CD4-positive, alpha-beta T cell treated with Interleukin-15 for 4 hours (primary cell): ENCODE results near the gene TECPR1.

ENCODE experiments used
- DNase-seq: peaks from one replicate; pipeline ENCODE4 v3.0.0-alpha.2; 2020; ENCODE audit warnings: low spot score

TECPR1 gene, protein sequence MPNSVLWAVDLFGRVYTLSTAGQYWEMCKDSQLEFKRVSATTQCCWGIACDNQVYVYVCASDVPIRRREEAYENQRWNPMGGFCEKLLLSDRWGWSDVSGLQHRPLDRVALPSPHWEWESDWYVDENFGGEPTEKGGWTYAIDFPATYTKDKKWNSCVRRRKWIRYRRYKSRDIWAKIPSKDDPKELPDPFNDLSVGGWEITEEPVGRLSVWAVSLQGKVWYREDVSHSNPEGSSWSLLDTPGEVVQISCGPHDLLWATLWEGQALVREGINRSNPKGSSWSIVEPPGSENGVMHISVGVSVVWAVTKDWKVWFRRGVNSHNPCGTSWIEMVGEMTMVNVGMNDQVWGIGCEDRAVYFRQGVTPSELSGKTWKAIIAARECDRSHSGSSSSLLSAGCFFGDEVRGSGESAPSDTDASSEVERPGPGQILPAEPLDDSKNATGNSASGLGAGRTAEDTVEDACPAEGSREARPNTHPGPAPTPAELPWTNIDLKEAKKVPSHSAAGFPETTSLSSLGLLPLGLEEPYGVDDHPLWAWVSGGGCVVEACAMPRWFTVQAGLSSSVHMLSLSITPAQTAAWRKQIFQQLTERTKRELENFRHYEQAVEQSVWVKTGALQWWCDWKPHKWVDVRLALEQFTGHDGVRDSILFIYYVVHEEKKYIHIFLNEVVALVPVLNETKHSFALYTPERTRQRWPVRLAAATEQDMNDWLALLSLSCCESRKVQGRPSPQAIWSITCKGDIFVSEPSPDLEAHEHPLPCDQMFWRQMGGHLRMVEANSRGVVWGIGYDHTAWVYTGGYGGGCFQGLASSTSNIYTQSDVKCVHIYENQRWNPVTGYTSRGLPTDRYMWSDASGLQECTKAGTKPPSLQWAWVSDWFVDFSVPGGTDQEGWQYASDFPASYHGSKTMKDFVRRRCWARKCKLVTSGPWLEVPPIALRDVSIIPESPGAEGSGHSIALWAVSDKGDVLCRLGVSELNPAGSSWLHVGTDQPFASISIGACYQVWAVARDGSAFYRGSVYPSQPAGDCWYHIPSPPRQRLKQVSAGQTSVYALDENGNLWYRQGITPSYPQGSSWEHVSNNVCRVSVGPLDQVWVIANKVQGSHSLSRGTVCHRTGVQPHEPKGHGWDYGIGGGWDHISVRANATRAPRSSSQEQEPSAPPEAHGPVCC

DNA sequence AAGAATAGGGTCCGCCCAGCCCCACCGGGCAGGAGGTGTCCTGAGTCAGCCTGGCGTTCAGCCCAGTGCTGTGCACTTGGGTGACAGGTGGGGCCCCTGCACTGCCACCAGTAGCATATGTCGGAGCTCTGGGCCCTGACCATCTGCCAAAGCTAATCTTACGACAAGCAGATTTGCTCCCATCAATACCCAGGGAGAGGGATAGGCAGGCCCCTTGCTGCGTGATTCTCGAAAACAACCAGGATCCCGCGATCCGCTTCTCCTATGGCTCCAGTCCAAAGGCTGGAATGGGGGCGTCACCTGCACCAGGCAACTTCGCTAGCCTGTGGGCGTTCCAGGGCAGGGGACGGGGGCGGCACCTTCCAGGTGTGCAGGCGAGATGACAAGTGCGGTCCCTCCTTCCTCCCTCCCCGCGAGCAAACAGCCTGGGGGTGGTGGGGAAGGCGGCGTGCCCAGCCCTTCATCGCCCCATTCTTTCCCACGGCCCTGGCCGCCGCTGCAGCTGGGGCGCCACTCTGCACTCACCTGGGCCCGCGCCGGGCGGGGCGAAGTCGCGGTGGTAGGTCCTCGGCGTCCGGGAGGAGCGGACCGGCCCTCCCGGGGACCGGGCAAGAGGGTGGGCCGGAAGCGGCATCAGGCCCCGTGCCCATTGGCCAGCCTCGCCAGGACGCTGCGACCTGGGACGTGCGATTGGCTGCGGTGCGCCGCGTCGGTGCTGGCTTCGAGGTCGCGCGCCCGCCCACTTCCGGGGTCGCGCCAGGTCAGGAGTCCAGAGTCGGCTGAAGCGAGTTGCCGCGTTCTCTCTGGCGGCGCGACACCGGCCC is at the start of gene TECPR1:
TSS of gene TECPR1 (minus strand) at position 632 of the 824 bp plus-strand sequence. CDS start 6,086 bp downstream, outside the sequence.
- DNase-seq: peak; percentile 83

DNA sequence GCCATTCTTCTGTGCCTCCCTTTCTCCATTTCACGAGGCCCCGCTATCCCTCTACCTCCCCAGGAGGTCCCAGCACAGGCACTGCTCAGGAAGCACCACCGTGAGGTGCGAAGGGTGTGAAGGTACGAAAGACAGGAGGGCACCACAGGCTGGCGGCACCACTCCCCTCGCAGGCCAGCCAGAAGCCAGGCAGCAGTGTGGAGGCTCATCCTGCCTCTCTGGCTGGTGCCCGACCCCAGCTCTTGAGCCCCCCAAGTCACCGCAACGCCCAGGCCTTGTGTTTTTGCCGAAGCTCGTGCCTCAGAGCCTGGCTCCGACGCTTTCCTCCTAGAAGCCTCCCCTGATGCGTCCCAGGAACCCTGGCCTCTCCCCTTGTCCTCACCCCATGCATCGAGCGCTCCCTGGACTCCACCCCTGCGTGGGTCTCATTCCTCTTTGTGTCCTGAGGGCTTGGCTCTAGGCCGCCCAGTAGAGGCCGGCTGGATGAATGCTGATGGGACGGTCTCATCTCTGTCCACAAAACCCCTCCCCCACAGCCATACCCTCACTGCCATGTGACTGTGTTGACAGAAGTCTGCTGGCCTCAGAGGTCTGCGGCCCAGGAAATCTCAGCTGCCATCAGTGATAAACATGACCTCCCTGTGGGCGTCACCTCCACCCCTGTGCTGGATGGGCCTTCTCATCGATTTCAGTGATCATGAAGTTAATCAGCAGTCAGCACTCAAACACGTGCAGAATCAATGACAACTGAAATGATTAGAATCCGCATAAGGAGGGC is 48.8 kb upstream of the TECPR1 start:
- no peak for DNase-seq

DNA sequence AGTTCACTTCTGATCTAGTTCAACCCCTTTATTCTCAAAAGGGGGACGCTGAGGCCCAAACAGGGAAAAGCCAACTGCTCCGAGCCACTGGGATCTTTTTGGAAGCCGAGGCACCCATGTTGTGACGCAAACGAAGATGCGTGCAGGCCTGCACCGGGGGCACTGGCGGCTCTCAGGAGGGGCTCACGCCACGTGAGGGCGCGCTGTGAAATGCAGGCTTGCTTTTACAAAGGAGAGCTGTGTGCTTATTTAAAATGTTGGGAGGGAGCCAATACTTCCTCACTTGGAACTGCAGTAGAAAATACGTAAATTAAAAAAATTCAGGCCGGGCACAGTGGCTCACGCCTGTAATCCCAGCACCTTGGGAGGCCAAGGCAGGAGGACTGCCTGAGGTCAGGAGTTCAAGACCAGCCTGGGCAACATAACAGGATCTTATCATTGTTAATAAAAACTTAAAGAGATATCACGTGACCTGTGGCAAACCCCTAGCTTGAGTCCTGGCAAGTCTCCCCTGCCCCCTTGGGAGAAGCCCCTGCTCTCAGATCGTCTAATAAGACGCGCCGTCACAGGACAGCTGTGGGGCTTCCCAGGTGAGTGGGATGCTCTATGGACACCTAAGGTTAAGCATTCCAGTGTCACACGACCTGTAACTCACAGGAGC is 45.7 kb upstream of the TECPR1 start:
- no peak for DNase-seq

DNA sequence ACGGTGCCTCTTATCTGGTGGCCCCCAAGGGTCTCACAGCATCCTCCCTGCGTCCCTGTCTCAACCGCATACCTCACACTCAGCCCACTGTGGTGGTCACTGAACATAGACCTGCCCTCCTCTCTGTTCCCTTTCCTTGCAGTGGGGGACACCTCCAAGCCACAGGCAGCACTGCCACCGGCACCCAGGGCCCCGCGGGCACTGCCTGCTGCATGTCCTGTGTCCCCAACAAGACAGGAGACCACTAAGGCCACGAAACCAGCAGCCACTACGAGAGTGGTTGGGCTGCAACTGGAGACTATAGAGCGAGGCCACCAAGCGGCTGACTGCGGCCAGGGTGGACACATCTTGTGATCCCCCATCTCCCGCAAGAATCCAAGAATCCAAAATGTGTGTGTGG is 44.8 kb upstream of the TECPR1 start:
- DNase-seq: no peak

DNA sequence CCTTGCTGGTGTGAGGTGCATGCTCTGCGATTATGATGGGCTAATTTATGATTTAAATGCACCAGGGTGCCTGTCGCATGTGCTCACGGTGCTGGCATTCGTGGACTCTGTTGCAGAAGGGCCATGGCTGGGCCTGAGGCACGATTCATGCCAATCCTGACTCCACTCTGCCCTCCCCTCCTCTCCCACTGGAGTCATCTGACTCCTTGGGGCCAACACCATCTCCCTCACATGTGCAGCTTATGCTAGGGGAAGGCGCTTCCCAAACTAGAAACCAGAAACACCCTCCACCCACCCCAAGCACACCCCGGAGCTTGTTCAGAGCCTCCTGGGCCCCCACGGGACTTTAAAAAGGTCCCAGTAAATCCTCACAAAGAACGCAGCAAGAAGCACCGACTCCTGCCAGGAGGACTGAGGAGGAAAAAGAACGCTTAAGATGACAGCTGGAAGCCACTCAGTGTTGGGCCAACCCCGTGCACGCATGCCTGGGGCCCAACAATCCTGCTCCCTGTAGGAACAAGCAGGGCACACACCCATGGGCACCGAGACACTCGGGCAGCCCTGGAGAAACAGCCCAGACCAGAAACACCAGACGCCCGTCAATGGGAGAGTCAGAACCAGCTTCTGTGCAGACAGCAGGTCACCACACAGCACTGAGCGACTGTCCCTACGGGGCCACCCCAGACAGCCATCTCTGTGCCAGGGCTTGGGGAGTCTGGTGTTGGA is 43.6 kb upstream of the TECPR1 start:
- no peak for DNase-seq

DNA sequence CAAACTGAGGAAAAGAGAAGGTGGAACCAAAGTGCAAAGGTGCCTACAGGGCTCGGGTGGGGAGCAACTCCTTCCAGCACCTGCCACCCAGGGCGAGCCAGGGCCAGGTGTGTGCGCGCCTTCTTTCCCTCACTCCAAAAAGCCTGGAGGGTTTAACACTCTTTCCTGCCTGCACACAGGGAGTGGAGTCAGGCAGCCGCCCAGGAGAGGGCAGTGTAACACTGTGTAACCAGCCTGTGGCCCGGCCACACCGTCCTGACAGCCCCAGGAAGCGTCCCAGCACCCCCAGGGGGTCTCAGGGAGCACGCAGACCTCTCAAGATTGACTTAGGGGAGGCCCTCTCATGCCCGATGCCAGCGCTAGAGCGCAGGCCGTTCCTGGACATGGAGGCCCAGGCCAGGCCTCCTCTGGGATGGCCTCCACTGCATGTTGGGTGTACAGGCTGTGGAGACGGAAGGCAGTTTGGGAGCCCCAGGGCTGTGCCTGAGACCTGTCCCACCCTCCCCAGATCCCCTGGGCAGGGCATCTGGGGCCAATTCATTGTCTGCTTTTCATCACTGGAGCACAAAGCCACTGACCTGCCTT is 42.9 kb upstream of the TECPR1 start:
- no peak for DNase-seq

DNA sequence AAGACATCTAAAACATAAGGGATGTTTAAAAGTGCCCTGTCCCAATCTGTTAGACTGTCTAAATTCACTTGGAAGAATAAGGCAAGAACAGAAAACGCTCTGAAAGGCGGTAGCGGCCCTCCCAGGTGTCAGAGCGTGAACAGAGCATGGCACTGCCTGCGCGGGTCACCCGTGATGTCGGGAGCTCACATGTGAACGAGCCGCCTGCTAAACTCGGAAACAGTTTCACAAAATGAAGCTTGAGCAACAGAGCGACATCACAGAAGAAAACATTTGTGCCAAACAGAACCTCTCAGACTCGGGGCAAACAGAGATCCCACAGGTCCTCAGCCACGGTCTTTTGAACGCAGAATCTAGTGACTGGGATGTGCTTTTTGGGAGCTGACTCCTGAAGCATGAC is 42.3 kb upstream of the TECPR1 start:
- DNase-seq: no peak

DNA sequence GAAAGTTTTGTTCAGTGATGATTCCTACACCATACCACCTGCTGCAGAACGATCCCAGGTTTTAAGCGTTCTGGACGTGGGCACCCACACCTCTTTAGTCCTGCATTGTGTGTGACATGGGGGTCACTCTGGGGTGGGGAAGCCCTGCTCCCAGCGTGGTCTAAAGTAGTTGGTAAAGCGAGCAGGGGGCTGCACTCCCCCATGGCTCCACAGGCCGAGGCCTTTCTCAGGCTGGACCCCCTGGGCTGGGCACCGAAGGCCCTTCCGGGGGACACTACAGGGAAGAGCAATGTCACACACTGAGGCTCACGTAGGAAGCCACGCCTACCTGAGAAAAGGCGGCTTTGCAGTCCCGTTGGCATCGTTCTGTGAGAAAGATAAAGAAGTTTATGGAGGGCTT is 41.7 kb upstream of the TECPR1 start:
- no peak for DNase-seq

DNA sequence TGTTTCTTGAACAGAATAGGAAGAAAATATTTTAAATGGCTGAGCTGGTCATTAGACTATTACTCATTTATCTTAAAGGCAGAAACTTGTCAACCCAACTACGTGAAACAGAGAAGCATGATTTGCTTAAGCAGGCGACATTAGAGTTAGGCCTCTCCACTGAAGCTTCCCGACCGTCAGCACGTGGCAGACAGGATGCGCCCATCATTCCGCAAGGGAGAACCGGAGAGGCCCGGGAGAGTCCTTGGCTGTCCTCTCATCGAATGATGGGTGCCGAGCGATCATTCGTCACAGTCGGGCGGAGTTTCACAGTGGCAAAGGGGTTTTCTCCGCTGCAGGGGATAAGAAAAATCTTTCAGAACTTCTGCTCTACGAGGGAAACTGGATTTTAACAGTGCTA is 41.2 kb upstream of the TECPR1 start:
- no peak for DNase-seq

DNA sequence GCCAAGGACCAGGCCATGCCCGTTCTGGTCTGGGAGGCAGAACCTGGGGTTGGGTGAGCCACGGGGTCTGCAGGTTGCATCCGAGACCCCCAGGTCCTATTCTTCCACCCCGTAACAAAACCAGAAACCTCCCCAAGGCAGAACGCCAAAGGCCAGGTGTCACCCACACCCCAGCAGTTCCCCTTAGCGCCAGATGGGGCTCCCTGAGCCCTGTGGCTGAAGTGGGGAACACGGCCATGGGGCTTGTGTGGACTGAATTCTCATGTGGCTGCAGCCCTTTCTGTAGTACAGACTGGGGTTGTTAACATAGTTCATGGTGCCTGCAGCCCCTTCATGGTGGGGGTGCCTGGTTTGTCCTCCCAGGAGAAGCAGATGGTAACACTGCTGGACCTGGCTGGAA is 39.7 kb upstream of the TECPR1 start:
- DNase-seq: no peak

DNA sequence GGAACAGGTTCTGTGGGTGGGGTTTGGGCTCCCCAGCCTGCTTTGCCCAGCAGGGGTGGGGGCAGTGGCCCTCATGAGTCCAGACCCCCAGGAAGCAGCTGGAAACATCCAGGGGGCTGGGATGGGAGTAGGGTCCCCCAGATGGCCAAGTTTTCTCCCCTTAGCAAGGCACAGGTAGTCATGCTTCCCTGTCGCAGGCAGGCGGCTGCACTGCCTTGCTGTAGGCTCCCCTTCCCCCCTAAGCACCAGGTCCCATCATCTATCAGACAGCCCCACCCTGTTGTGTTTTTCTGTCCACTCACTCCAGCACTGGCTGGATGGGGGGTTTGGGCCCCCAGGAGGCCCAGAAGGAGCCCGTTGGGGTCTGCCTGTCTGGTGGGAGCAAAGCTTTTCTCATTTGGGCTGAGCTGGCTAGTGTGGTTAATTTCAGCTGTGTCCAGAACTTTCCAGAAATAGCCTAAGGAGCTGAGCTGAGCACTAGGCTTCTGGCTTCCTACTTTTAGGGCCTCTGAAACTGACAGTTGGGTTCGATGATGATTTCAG is 37.4 kb upstream of the TECPR1 start:
- no peak for DNase-seq

DNA sequence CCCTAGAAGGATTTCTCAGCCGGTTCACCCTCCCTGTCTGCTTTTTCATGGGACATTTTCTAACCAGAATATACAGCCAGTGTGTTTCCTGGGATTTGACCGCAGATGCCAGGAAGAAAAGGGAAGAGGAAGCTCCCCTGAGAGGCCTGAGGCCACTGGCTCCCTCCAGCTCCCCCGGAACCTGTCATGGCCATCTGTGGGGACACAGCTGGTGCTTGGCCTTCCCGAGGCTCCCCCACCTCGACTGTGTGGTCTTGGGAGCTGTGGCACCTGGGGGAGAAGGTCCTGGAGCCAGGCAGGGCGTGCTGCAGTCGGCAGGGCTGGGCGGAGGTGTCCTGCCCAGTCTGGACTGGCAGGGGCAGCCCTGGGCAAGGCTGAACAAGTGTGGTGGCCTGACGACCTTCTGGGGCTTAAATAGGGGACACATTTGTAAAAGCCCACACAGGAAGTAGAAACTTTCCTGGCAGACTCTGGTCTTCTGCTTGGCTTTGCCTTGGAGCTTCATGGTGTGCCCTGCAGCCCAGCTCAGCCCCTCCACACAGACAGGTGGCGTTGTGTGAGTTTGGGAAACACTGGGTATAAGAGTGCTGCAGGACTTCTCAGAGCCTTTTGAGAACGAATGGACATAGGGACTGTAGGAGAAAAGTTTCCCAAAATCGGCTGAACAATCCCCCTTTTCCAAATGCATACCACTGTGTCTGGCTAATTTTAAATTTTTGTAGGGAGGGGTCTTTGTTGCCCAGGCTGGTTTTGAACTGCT is 36.2 kb upstream of the TECPR1 start:
- DNase-seq: no peak

DNA sequence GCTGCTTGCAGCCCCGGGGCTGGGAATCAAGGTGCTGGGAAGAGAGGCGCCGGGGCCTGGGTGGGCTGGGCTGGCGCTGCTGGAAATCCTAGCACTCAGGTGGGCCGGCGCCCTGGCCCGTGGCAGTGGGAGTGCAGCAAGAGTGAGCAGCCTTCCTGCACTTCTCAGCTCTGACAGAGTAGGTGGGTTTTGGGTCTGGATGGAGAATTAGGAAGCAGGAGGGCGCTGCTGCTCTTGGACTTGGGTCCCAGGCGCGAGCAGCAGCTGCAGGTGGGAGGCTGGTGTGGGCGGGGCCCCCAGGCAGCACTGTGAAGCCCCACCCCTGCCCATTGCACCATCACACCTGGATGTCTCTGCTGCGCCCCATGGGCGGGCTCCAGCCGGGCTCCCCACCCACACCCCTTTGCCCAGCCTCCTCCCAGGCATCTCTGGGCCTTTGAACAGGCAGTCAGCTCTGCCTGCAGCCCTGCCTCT is 35.5 kb upstream of the TECPR1 start:
- no peak for DNase-seq

DNA sequence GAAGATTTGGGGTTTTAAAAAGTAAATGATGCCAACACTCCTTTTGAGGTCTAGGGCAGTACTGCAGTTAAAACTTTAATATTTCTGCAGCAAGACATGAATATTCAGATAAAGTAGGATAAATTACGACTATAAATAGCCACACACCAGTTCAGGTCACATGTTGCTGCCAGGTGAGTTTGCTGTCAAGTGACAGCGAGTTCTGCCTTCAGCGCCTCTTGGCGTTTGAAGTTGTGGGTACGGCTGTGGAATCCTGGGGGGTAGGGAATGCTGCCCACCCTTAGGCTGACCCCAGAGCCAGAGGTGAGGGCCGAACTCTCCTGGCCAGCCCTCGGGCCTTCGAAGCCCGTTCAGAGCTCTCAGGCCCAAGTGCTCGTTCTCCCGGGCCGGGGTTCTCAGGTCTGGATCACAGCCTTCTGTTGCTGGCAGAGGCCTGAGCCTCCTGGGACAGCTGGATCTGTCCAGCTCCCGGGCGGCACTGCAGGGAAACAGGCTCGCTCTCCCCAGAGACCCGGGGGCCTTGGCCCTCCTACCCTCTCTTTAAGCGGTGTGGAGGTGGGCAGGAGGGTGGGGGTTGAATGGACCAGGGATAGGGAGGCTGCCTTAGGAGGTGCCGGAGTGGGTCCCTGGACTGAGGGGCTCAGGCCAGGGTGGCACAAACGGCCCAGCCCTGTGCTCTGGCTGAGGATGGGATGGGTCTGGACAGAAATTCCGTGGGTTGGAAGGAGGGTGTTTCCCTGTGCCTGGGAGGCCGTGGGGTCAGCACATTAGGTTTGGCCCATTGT is 34.9 kb upstream of the TECPR1 start:
- DNase-seq: no peak

DNA sequence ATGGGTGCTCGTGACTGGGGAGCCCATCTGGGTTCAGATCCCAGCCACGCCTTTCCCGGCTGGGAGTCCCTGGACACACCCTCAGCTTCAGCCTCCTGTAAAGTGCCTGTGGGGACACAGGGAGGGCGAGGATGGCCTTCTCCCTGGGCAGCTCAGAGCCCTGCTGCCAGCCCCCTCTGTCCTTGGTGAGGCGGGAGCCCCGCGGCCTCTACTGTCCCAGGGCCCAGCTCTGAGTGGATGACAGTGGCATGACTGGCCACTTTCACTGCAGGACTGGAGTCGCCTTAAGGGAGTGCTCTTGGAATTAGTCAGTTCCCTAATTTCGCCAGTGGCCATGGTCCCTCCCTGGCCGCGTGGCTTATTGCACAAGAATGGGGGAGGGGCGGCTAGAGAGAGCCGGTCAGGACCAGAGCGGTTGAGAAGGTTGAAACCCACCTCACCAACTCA is 34.1 kb upstream of the TECPR1 start:
- DNase-seq: no peak

DNA sequence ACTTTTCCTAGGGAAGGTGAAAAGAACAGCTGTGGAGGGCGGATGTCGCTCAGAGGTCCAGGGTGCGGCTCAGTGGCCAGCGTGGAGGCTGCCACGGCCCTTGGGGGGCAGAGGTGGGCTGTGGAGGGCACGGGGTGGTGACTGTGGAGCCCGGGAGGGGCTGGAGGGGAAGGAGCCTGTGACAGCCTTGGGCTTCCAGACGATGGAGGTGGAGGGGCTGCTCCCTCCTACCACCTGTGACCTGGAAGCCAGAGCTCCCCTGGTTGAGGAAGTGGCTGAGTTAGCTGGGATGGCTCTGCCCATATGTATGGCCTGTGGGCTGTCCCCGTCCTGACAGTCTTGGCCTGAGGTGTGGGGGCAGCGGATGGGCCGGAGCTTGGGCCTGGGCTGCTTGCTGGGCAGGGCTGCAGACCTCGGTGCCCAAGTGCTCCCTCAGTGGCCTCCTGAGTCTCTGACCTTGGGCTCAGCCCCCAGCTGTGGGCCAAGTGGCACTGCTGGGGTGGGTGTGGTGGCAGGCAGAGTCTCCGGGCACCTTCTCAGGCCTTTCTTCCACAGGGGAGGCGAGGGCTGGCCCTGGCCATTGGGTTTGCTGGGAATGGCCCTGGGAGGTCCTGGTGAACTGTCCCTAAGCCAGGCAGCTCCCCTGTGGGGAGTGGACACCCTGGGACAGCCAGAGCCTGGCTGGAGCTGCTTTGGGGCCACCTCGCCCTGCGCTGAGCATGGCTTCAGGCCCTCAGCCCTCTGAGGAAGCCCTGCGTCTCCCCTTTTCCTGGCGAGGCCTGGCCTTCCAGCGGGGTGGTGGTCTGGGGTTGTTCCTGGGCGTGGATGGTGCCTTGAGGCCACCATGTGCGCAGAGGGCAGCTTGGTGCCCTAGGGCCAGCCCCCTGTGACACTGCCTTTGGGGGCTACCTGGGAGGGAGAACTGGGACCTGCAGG is 33.4 kb upstream of the TECPR1 start:
- DNase-seq: no peak
